ENCODE data around the gene FRMD6.
"Not testable (repeated sequence)": the region's sequence is repeated elsewhere in the genome, so short reads cannot be mapped to it uniquely, and the experiment has no call there.

FRMD6 gene

DNA sequence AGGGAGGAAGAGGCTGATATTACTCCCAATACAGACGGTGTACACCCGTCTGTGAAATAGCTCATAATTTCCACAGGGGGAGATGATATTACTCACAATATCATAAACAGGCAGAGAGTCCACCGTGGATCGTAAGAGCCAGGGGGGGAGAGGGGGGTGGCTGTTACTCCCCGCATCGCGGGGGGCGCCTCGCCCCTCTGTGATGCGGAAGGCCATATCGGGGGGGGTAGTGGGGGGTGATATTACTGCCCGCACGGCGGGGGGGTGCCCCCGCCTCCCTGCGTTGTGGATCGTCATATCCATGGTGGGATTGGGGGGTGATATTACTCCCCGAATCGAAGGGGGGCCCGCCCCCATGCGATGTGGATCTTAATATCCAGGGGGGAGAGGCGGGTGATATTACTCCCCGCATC is 91.9 kb downstream of the FRMD6 start:
- TF ChIP-seq, protein P1, sequence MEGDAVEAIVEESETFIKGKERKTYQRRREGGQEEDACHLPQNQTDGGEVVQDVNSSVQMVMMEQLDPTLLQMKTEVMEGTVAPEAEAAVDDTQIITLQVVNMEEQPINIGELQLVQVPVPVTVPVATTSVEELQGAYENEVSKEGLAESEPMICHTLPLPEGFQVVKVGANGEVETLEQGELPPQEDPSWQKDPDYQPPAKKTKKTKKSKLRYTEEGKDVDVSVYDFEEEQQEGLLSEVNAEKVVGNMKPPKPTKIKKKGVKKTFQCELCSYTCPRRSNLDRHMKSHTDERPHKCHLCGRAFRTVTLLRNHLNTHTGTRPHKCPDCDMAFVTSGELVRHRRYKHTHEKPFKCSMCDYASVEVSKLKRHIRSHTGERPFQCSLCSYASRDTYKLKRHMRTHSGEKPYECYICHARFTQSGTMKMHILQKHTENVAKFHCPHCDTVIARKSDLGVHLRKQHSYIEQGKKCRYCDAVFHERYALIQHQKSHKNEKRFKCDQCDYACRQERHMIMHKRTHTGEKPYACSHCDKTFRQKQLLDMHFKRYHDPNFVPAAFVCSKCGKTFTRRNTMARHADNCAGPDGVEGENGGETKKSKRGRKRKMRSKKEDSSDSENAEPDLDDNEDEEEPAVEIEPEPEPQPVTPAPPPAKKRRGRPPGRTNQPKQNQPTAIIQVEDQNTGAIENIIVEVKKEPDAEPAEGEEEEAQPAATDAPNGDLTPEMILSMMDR (IDR thresholded peaks at IDR 0.05; ENCODE audit: control insufficient read depth, insufficient read depth, low read depth, low read length, missing control alignments): no peak
- DNase-seq (ENCODE audit: low read depth): no peak
- no peak overlapping the region for H3K4me3 ChIP-seq (ENCODE audit: control insufficient read depth, low read depth, low read length)

DNA sequence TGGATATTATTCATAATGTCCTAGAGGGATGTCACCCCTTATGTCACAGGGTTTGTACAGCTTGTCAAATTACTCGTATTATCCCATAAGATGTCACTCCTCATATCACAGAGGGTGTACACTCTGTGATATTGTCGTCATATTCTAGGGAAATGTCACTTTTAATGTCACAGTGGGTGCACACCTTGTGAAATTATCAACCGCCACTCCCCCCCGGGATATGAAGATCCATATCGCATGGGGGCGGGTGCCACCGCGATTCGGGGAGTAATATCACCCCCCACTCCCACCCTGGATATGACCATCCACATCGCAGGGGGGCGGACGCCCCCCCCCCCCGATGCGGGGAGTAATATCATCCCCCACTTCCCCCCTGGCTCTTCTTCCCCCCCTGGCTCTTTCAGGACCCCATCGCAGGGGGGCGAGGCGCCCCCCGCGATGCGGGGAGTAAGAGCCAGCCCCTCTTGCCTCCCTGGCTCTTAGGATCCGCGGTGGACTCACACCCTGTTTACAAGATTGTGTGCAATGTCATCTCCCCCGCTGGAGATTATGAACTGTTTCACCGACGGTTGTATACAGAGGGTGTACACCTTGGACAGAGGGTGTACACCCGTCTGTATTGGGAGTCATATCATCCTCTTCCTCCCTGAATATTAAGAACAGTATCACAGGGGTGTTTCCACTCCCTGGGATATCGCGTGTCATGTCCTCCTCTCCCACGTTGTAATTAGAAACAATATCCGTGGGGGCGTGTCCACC is 92.8 kb downstream of the FRMD6 start:
- no peak overlapping the region for H3K4me3 ChIP-seq (ENCODE audit: control insufficient read depth, low read depth, low read length)
- no peak for DNase-seq (ENCODE audit: low read depth)

DNA sequence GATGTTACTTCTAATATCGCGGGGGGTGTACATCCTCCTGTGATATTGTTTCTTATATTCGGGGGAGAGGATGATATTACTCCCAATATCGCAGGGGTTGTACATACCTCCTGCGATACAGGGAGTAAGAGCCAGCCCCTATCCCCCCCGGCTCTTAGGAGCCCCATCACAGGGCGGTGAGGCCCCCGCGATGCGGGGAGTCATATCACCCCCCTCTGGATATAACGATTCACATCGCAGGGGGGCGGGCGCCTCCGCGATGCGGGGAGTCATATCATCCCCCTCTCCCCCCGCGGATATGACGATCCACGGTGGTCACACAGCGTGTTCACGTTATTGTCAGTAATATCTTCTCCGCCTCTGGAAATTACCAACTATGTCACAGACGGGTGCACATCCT is 95.1 kb downstream of the FRMD6 start:
- not testable (repeated sequence) for H3K4me3 ChIP-seq (ENCODE audit: control insufficient read depth, low read depth, low read length); DNase-seq (ENCODE audit: low read depth)

More for the DNA sequence above, 92.8 kb downstream of the FRMD6 start:
- TF ChIP-seq, protein P1 (IDR thresholded peaks at IDR 0.05; ENCODE audit: control insufficient read depth, insufficient read depth, low read depth, low read length, missing control alignments): no peak

DNA sequence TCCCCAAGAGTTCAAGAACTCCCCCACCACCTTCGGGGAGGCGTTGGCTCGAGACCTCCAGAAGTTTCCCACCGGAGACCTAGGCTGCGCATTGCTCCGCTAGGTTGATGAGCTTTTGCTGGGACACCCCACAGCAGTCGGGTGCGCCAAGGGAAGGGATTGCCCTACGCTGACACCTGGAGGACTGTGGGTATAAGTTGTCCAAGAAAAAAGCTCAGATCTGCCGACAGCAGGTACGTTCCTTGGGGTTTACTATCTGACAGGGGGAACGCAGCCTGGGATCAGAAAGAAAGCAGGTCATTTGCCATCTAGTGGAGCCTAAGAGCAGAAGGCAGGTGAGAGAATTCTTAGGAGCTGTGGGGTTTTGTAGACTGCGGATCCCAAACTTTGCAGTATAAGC is 98.8 kb downstream of the FRMD6 start:
- TF ChIP-seq, protein P1 (IDR thresholded peaks at IDR 0.05; ENCODE audit: control insufficient read depth, insufficient read depth, low read depth, low read length, missing control alignments): no peak
- DNase-seq (ENCODE audit: low read depth): no peak
- H3K4me3 ChIP-seq (ENCODE audit: control insufficient read depth, low read depth, low read length): no peak overlapping the region

DNA sequence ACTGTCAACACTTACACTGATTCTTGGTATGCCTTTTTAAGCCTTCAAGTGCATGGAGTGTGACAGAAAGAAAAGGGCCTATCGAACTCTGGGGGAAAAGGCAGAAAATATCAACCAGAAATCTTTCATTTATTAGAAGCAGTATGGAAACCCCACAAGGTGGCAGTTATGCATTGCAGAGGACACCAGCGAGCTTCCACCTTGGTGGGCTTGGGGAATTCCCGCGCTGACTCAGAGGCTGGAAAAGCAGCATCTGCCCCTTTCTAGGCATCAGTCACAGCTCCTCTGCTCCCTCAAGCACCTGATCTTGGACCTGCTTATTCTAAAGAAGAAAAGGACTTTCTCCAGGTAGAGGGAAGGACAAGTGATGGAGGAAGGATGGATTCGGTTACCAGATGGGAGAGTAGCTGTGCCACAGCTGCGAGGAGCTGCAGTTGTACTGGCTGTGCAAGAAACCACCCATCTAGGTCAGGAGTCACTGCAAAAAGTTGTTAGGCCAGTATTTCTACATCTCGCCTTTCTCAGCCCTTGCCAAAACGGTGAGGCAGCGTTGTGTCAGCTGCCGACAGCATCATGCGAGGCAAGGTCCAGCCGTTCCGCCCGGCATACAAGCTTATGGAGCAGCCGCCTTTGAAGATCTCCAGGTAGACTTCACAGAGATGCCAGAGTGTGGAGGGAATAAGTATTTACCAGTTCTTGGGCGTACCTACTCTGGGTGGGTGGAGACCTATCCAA is 100.1 kb downstream of the FRMD6 start:
- not testable (repeated sequence) for DNase-seq (ENCODE audit: low read depth)

DNA sequence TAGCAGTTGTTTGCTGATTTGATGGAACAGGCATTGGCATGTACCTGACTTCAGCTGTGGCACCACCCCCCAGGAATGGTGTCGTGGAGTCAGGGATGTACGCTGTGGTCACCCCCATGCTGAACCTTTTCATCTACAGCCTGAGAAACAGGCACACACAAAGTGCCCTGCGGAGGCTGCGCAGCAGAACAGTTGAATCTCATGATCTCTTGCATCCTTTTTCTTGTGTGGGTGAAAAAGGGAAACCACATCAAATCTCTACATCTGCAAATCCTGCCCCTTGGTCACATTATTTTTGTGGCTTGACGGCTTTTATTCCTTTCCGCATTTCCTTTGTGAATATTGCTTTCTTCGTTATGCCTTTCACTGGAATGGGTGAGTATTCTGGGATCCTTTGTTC is 106.0 kb downstream of the FRMD6 start:
- H3K4me3 ChIP-seq (ENCODE audit: control insufficient read depth, low read depth, low read length); DNase-seq (ENCODE audit: low read depth): not testable (repeated sequence)

More for the DNA sequence above, 100.1 kb downstream of the FRMD6 start:
- not testable (repeated sequence) for H3K4me3 ChIP-seq (ENCODE audit: control insufficient read depth, low read depth, low read length)

DNA sequence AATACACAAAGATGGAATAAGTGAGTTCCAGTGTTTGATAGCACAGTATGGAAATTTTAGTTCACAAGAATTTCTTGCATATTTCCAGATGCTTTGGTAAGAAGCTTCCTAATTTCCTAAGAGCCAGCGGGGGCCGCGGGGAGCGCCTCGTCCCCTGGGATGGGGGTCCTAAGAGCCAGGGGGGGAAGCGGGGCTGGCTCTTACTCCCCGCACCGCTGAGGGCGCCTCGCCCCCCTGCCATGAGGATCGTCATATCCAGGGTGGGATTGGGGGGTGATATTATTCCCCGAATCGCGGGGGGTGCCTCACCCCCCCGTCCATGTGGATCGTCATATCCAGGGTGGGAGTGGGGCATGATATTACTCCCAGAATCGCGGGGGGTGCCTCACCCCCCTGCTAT is 108.2 kb downstream of the FRMD6 start:
- TF ChIP-seq, protein P1 (IDR thresholded peaks at IDR 0.05; ENCODE audit: control insufficient read depth, insufficient read depth, low read depth, low read length, missing control alignments): no peak

DNA sequence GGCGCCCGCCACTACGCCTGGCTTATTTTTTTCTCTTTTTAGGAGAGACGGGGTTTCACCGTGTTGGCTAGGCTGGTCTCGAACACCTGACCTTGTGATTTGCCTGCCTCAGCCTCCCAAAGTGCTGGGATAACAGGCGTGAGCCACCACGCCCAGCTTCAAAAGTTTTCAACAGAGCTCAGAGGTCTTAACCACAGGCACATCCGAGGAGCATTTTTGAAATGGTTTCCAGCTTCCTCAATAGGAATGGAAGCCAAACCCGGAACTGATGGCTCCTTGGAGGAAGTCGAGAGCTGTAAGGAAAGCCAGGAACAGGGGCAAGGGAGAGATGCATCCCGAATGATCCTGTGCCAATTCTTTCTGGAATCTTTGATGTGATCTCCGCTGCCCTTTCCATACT is 114.0 kb downstream of the FRMD6 start:
- not testable (repeated sequence) for H3K4me3 ChIP-seq (ENCODE audit: control insufficient read depth, low read depth, low read length); DNase-seq (ENCODE audit: low read depth)

More for the DNA sequence above, 108.2 kb downstream of the FRMD6 start:
- no peak overlapping the region for H3K4me3 ChIP-seq (ENCODE audit: control insufficient read depth, low read depth, low read length)
- DNase-seq (ENCODE audit: low read depth): no peak

DNA sequence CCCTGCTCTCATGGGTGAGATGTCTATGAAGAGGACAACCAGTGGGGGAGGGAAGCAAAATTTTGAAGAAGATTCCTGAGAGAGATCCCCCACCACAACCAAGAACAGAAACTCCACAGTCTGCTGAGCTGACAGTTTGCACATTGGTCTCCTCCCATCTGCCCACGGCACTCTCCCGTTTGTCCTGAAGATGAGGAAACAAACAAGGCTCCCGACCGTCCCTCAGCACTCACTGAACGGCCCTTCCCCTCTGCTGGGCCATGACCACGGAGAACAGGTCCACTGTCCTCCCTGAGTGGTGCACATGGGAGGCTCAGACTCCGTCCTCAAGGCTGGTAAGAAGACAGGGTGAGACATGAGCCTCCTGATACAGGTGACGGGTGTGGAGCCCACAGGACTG is 114.9 kb downstream of the FRMD6 start:
- H3K4me3 ChIP-seq (ENCODE audit: control insufficient read depth, low read depth, low read length); DNase-seq (ENCODE audit: low read depth): not testable (repeated sequence)

DNA sequence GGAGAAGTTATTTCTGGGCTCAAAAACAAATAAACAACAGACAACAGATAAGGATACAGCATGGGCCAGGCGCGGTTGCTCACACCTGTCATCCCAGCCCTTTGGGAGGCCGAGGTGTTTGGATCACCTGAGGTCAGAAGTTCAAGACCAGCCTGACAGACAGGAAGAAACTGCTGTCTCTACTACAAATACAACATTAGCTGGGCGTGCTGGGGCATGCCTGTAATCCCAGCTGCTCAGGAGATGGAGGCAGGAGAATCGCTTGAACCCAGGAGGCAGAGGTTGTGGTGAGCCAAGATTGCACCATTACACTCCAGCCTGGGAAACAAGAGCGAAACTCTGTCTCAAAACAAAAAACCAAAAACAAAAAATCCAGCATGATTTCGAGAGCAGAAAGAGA is 117.6 kb downstream of the FRMD6 start:
- not testable (repeated sequence) for H3K4me3 ChIP-seq (ENCODE audit: control insufficient read depth, low read depth, low read length); DNase-seq (ENCODE audit: low read depth)
